ENCODE measurements around the gene RELB. TPM values are rescaled to one million over a fixed set of nuclear protein-coding genes. Genes with fewer than 3 reads are reported as not detected.

RELB gene
- total RNA-seq, 5 donors from 2014 or later (not counting 1 experiment from before 2014, with no cell fraction given): 29.4 to 65.5 (median 40.4) TPM

- POLR2A ChIA-PET: no interaction called here
- Mint-ChIP-seq H3K27ac (peak overlapping the region; percentile 39 to 63), H3K27me3 (no peaks in the 10 kb centered on the region), H3K4me1 (peaks cover 62 to 69% (median 67%) of the 10 kb centered on the region in 3 donors), H3K9me3 (no peaks in the 10 kb centered on the region), H3K4me3 (peak overlapping the region in 2 of 3 donors; percentile 5 to 98), H3K36me3 (peaks cover 19% of the 10 kb centered on the region)
- no peak overlapping the region for H3K4me3 ChIP-seq (ENCODE audit: control insufficient read depth in 1 of 2, extremely low read depth in 1 of 2, low read length in 1 of 2)
- peaks cover 6 to 20% of the 10 kb centered on the region in 2 donors for H3K36me3 ChIP-seq (ENCODE audit: control insufficient read depth in 2 of 2, extremely low read depth in 1 of 2, insufficient read depth in 1 of 2, low read length in 1 of 2)
- no peaks in the 10 kb centered on the region for H3K9me3 ChIP-seq
- 83% methylated on average over 5 of the region's 9 CpGs for WGBS (ENCODE audit: insufficient coverage)
- DNase-seq (no peak), ATAC-seq (replicated peaks in 1 of 4) (no peak)
- CTCF ChIA-PET: no interaction called here
- H3K27ac ChIP-seq (ENCODE audit: low read length): no peak overlapping the region
- no peaks in the 10 kb centered on the region for H3K27me3 ChIP-seq (replicated peaks in 1 of 2; ENCODE audit: control insufficient read depth in 2 of 2, extremely low read depth in 1 of 2, insufficient read depth in 2 of 2, low read length in 1 of 2)
- H3K4me1 ChIP-seq (ENCODE audit: control insufficient read depth in 1 of 2, extremely low read depth in 1 of 2, insufficient read depth in 2 of 2, low read length in 2 of 2): peaks cover 10 to 65% of the 10 kb centered on the region in 2 experiments
Observed at GRCh38 chr19:44958090-44958489, 43.2 kb upstream of the RELB start.

DNA sequence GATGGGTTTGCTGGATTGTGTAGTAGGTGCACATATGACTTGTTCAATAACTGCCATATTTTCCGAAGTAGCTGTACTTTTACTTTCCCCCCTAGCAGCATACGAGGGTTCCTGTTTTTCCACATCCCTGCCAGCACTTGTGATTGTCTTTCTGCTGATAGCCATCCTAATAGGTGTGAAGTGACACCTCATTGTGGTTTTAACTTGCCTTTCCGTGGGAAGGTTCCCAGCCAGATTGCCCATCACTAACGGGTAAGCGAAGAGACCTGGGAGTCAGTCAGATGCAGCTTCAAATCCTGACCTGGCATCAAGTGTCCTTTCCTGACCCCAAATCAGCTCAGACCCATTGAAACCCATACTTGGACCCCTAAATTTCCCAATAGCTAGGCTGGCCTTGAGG, 41.6 kb upstream of the RELB start:
- ChIA-PET POLR2A (no interaction called here), CTCF (no interaction called here)
- no peaks in the 10 kb centered on the region for H3K9me3 Mint-ChIP-seq
- Histone ChIP-seq H3K9me3 (no peaks in the 10 kb centered on the region), H3K4me3 (ENCODE audit: control insufficient read depth in 1 of 2, extremely low read depth in 1 of 2, low read length in 1 of 2) (no peak overlapping the region), H3K27ac (ENCODE audit: low read length) (no peak overlapping the region), H3K4me1 (ENCODE audit: control insufficient read depth in 1 of 2, extremely low read depth in 1 of 2, insufficient read depth in 2 of 2, low read length in 2 of 2) (peaks cover 9 to 52% of the 10 kb centered on the region in 2 experiments), H3K36me3 (ENCODE audit: control insufficient read depth in 2 of 2, extremely low read depth in 1 of 2, insufficient read depth in 1 of 2, low read length in 1 of 2) (peaks cover 11 to 29% of the 10 kb centered on the region in 2 donors), H3K27me3 (replicated peaks in 1 of 2; ENCODE audit: control insufficient read depth in 2 of 2, extremely low read depth in 1 of 2, insufficient read depth in 2 of 2, low read length in 1 of 2) (no peaks in the 10 kb centered on the region)
- H3K27me3 Mint-ChIP-seq: no peaks in the 10 kb centered on the region
- 71% methylated on average over 3 of the region's 5 CpGs for WGBS (ENCODE audit: insufficient coverage)
- DNase-seq (no peak), ATAC-seq (replicated peaks in 1 of 4) (no peak)
- no peak overlapping the region for H3K27ac Mint-ChIP-seq
- no peak overlapping the region for H3K4me3 Mint-ChIP-seq
- peaks cover 50 to 58% (median 56%) of the 10 kb centered on the region in 3 donors for H3K4me1 Mint-ChIP-seq
- peaks cover 23% of the 10 kb centered on the region for H3K36me3 Mint-ChIP-seq

DNA sequence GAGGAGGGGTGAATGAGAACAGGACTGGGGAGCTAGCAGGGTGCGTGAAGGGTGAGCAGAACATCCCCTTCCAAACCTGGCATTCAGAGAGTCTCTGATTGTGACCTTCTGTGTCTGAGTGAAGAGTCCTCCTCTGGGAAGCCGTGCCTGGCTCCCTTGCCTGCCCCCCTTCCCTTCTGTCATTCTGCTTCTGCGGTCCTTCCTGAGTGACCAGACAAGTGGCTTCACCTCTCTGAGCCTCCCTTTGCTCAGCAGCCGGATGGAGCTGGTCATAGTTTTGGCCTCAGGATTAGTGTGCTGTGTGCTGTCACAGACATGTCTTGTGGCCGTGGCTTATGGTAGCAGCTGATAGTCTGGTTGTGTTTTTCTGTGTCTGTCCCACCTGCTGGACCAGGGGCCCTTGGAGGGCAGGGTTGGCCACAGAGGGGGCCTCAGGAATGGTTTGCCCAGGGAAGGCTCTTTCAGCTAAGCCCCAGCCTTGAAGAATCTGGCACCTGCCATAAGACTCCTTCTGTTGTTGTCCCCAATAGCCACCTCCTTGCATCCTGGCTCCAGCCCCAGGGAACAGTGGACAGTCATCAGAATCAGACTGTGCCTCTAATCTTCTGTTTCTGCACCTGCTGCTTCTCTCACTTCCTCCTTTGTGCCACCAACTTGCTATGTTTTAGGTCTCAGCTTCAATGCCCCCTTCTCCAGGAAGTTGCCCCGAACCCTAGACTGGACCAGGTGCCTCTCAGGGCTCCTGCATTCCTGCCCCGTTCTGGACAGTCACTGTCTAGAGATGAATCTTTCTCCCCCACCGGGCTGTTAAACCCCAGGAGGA, 40.1 kb upstream of the RELB start:
- no peak overlapping the region for H3K4me3 ChIP-seq (ENCODE audit: control insufficient read depth in 1 of 2, extremely low read depth in 1 of 2, low read length in 1 of 2)
- H3K27me3 ChIP-seq (replicated peaks in 1 of 2; ENCODE audit: control insufficient read depth in 2 of 2, extremely low read depth in 1 of 2, insufficient read depth in 2 of 2, low read length in 1 of 2): no peaks in the 10 kb centered on the region
- DNase-seq (no peak), ATAC-seq (replicated peaks in 1 of 4) (no peak)
- no peaks in the 10 kb centered on the region for H3K9me3 ChIP-seq
- ChIA-PET CTCF (no interaction called here), POLR2A (no interaction called here)
- Mint-ChIP-seq H3K27ac (no peak overlapping the region), H3K4me1 (peaks cover 40 to 47% (median 43%) of the 10 kb centered on the region in 3 donors), H3K4me3 (no peak overlapping the region), H3K27me3 (no peaks in the 10 kb centered on the region), H3K36me3 (peaks cover 27% of the 10 kb centered on the region), H3K9me3 (no peaks in the 10 kb centered on the region)
- H3K27ac ChIP-seq (ENCODE audit: low read length): no peak overlapping the region
- WGBS (ENCODE audit: insufficient coverage): 95% methylated on average over 6 of the region's 8 CpGs
- peaks cover 11 to 32% of the 10 kb centered on the region in 2 donors for H3K36me3 ChIP-seq (ENCODE audit: control insufficient read depth in 2 of 2, extremely low read depth in 1 of 2, insufficient read depth in 1 of 2, low read length in 1 of 2)
- peaks cover 6 to 45% of the 10 kb centered on the region in 2 experiments for H3K4me1 ChIP-seq (ENCODE audit: control insufficient read depth in 1 of 2, extremely low read depth in 1 of 2, insufficient read depth in 2 of 2, low read length in 2 of 2)

- ChIA-PET CTCF (no interaction called here), POLR2A (no interaction called here)
- H3K36me3 ChIP-seq (ENCODE audit: control insufficient read depth in 2 of 2, extremely low read depth in 1 of 2, insufficient read depth in 1 of 2, low read length in 1 of 2): peaks cover 11 to 37% of the 10 kb centered on the region in 2 donors
Observed at GRCh38 chr19:44961821-44962220, 39.4 kb upstream of the RELB start.

DNA sequence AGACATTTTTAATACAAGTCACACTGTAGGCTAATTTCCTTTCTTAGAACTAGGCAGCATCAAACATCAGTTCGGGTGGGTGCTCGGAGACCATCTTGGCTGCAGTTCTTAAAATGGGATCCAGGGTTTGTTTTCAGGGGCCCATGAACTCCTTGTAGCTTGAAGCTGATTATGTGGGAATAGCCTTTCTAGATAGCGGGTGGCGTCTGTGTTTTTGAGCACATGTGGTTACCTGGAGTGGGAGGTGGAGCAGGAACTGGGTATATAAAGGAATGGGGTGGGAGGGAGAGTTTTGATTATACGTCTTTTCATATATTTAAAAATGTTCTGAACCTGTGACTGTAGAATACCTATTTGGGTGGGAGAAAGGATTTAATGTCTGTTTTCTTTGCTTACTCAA, 33.1 kb upstream of the RELB start:
- ChIA-PET CTCF (interaction anchor here in 1 of 2 donors (0.6 kb wide), 1 partner anchor 293 kb away, joined by 3 read pairs; no protein-coding TSS in a partner anchor), POLR2A (no interaction called here)
- peaks cover 2 to 7% (median 4%) of the 10 kb centered on the region in 3 donors for H3K4me1 Mint-ChIP-seq
- Histone ChIP-seq H3K36me3 (ENCODE audit: control insufficient read depth in 2 of 2, extremely low read depth in 1 of 2, insufficient read depth in 1 of 2, low read length in 1 of 2) (peaks cover 9 to 36% of the 10 kb centered on the region in 2 donors), H3K27me3 (replicated peaks in 1 of 2; ENCODE audit: control insufficient read depth in 2 of 2, extremely low read depth in 1 of 2, insufficient read depth in 2 of 2, low read length in 1 of 2) (no peaks in the 10 kb centered on the region), H3K9me3 (no peaks in the 10 kb centered on the region), H3K27ac (ENCODE audit: low read length) (no peak overlapping the region), H3K4me1 (ENCODE audit: control insufficient read depth in 1 of 2, extremely low read depth in 1 of 2, insufficient read depth in 2 of 2, low read length in 2 of 2) (no peaks in the 10 kb centered on the region), H3K4me3 (ENCODE audit: control insufficient read depth in 1 of 2, extremely low read depth in 1 of 2, low read length in 1 of 2) (no peak overlapping the region)
- no peak overlapping the region for H3K4me3 Mint-ChIP-seq
- no peaks in the 10 kb centered on the region for H3K9me3 Mint-ChIP-seq
- ATAC-seq (replicated peaks in 1 of 4): no peak
- H3K27ac Mint-ChIP-seq: no peak overlapping the region
- no peak for DNase-seq
- no peaks in the 10 kb centered on the region for H3K27me3 Mint-ChIP-seq
- 100% methylated on average over 3 of the region's 5 CpGs for WGBS (ENCODE audit: insufficient coverage)
- peaks cover 20% of the 10 kb centered on the region for H3K36me3 Mint-ChIP-seq

More at GRCh38 chr19:44961821-44962220, 39.4 kb upstream of the RELB start:
- Mint-ChIP-seq H3K4me3 (no peak overlapping the region), H3K27me3 (no peaks in the 10 kb centered on the region), H3K36me3 (peaks cover 27% of the 10 kb centered on the region), H3K27ac (peak overlapping the region in 1 of 2 donors; percentile 34), H3K4me1 (peaks cover 33 to 40% (median 36%) of the 10 kb centered on the region in 3 donors), H3K9me3 (no peaks in the 10 kb centered on the region)
- no peaks in the 10 kb centered on the region for H3K27me3 ChIP-seq (replicated peaks in 1 of 2; ENCODE audit: control insufficient read depth in 2 of 2, extremely low read depth in 1 of 2, insufficient read depth in 2 of 2, low read length in 1 of 2)
- ATAC-seq (replicated peaks in 1 of 4) (no peak), DNase-seq (no peak)
- no peak overlapping the region for H3K27ac ChIP-seq (ENCODE audit: low read length)
- no CpG with 5 or more reads among the region's 8 CpGs for WGBS (ENCODE audit: insufficient coverage)
- H3K4me3 ChIP-seq (ENCODE audit: control insufficient read depth in 1 of 2, extremely low read depth in 1 of 2, low read length in 1 of 2): no peak overlapping the region
- H3K4me1 ChIP-seq (ENCODE audit: control insufficient read depth in 1 of 2, extremely low read depth in 1 of 2, insufficient read depth in 2 of 2, low read length in 2 of 2): peaks cover 0 to 38% of the 10 kb centered on the region in 2 experiments
- H3K9me3 ChIP-seq: no peaks in the 10 kb centered on the region

DNA sequence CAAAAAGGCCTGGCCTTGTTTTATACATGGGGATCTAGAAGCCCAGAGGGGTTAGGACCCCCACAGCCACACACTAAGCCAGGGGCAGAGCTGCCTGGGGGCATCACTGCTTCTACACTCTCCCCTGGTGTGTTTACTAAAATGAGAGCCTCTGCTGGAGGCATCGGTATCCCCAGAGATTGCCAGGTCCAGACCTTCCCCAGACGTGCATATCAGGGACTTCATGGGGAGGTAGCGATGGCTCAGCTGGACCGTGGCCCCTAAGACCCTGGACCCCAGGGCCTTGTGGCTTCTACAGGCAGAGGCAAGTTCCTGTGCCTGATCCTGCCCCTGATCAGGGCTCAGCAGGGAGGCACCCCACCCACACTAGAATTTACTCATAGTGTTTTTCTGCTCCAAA, 32.6 kb upstream of the RELB start:
- no peak overlapping the region for H3K4me3 ChIP-seq (ENCODE audit: control insufficient read depth in 1 of 2, extremely low read depth in 1 of 2, low read length in 1 of 2)
- peaks cover 9 to 39% of the 10 kb centered on the region in 2 donors for H3K36me3 ChIP-seq (ENCODE audit: control insufficient read depth in 2 of 2, extremely low read depth in 1 of 2, insufficient read depth in 1 of 2, low read length in 1 of 2)
- Mint-ChIP-seq H3K27ac (no peak overlapping the region), H3K9me3 (no peaks in the 10 kb centered on the region), H3K36me3 (peaks cover 23% of the 10 kb centered on the region), H3K27me3 (no peaks in the 10 kb centered on the region), H3K4me1 (peaks cover 2 to 7% (median 4%) of the 10 kb centered on the region in 3 donors), H3K4me3 (no peak overlapping the region)
- ChIA-PET CTCF (no interaction called here), POLR2A (no interaction called here)
- DNase-seq (no peak), ATAC-seq (replicated peaks in 1 of 4) (no peak)
- H3K9me3 ChIP-seq: no peaks in the 10 kb centered on the region
- no peak overlapping the region for H3K27ac ChIP-seq (ENCODE audit: low read length)
- WGBS (ENCODE audit: insufficient coverage): 90% methylated on average over 4 of the region's 4 CpGs
- no peaks in the 10 kb centered on the region for H3K27me3 ChIP-seq (replicated peaks in 1 of 2; ENCODE audit: control insufficient read depth in 2 of 2, extremely low read depth in 1 of 2, insufficient read depth in 2 of 2, low read length in 1 of 2)
- no peaks in the 10 kb centered on the region for H3K4me1 ChIP-seq (ENCODE audit: control insufficient read depth in 1 of 2, extremely low read depth in 1 of 2, insufficient read depth in 2 of 2, low read length in 2 of 2)
